HG03378 (cell line): ENCODE measurements around the gene LYSMD1.

Experiments used
- ATAC-seq: cut with Tn5 transposase; IDR thresholded peaks from one replicate; pipeline ENCODE4 v1.9.1; 2021; ENCODE audit warnings: mild to moderate bottlenecking, moderate library complexity; ENCODE audit not compliant: unreplicated experiment

The LYSMD1 gene

GRCh38 chr1:151143057-151143435 is 22.7 kb downstream of the LYSMD1 start:
- no peak for ATAC-seq

GRCh38 chr1:151142411-151143056 is 23.2 kb downstream of the LYSMD1 start:
- ATAC-seq = no peak

GRCh38 chr1:151137789-151138188 is 27.9 kb downstream of the LYSMD1 start:
- no peak for ATAC-seq

- ATAC-seq = no peak
Measured at GRCh38 chr1:151135433-151136385, 30.0 kb downstream of the LYSMD1 start.

- ATAC-seq = no peak
Measured at GRCh38 chr1:151134991-151135390, 30.7 kb downstream of the LYSMD1 start.

- ATAC-seq = no peak
Measured at GRCh38 chr1:151134396-151134795, 31.3 kb downstream of the LYSMD1 start.

GRCh38 chr1:151133018-151133806 is 32.5 kb downstream of the LYSMD1 start:
- no peak for ATAC-seq

GRCh38 chr1:151132335-151133017 is 33.2 kb downstream of the LYSMD1 start:
- ATAC-seq = no peak

- ATAC-seq = no peak
Measured at GRCh38 chr1:151131701-151132334, 33.9 kb downstream of the LYSMD1 start.

GRCh38 chr1:151130987-151131586 is 34.6 kb downstream of the LYSMD1 start:
- no peak for ATAC-seq

- no peak for ATAC-seq
Measured at GRCh38 chr1:151128800-151129199, 36.9 kb downstream of the LYSMD1 start.

GRCh38 chr1:151124763-151125403 is 40.8 kb downstream of the LYSMD1 start:
- ATAC-seq = no peak

- ATAC-seq = no peak
Measured at GRCh38 chr1:151113877-151114276, 51.8 kb downstream of the LYSMD1 start.
